Erythroblast (primary cell): ENCODE measurements around the gene KRT86.

ENCODE experiments used
- GATA1 ChIP-seq: IDR thresholded peaks from 2 replicates; pipeline ENCODE4 v1.6.1; 2011; ENCODE audit warnings: low read depth, mild to moderate bottlenecking, control low read depth, low read length, moderate library complexity
- POLR2A ChIP-seq: IDR thresholded peaks from 2 replicates; pipeline ENCODE4 v1.6.1; 2011; ENCODE audit warnings: mild to moderate bottlenecking, low read length

- no peak for TF ChIP-seq POLR2A
- no peak for TF ChIP-seq GATA1
Measured at GRCh38 chr12:52311285-52311648, 36.8 kb downstream of the KRT86 start.
